UCSD-AML1 (cell line): ENCODE measurements around the gene ALDH3A2.
"Not testable (repeated sequence)": the region's sequence is repeated elsewhere in the genome, so short reads cannot be mapped to it uniquely, and the experiment has no call there.

Source experiments
- DNase-seq: peaks from one replicate; lab custom pipeline; 2025; ENCODE audit not compliant: unreplicated experiment; lab: John Stamatoyannopoulos, UW

The ALDH3A2 gene

GRCh38 chr17:19677736-19678379 lies 29.3 kb downstream of the ALDH3A2 start:
- DNase-seq = no peak

GRCh38 chr17:19678581-19679453 lies 30.3 kb downstream of the ALDH3A2 start:
- no peak for DNase-seq

GRCh38 chr17:19683117-19683516 lies 34.6 kb downstream of the ALDH3A2 start:
- DNase-seq = no peak

- DNase-seq = not testable (repeated sequence)
Measured at GRCh38 chr17:19684909-19685580, 36.5 kb downstream of the ALDH3A2 start.

- no peak for DNase-seq
Measured at GRCh38 chr17:19686400-19687090, 38.0 kb downstream of the ALDH3A2 start.

GRCh38 chr17:19702217-19702641 lies 53.7 kb downstream of the ALDH3A2 start:
- DNase-seq = no peak

- no peak for DNase-seq
Measured at GRCh38 chr17:19703106-19703827, 54.7 kb downstream of the ALDH3A2 start.

GRCh38 chr17:19703828-19704613 lies 55.5 kb downstream of the ALDH3A2 start:
- DNase-seq = no peak

- DNase-seq = no peak
Measured at GRCh38 chr17:19705201-19705600, 56.6 kb downstream of the ALDH3A2 start.

GRCh38 chr17:19705771-19706770 lies 57.5 kb downstream of the ALDH3A2 start:
- no peak for DNase-seq

GRCh38 chr17:19706791-19707727 lies 58.5 kb downstream of the ALDH3A2 start:
- no peak for DNase-seq

- no peak for DNase-seq
Measured at GRCh38 chr17:19707728-19708221, 59.2 kb downstream of the ALDH3A2 start.

- no peak for DNase-seq
Measured at GRCh38 chr17:19708431-19709175, 60.1 kb downstream of the ALDH3A2 start.

- DNase-seq = no peak
Measured at GRCh38 chr17:19709841-19710240, 61.3 kb downstream of the ALDH3A2 start.

- no peak for DNase-seq
Measured at GRCh38 chr17:19712436-19713004, 64.0 kb downstream of the ALDH3A2 start.

- DNase-seq = no peak
Measured at GRCh38 chr17:19713462-19713861, 64.9 kb downstream of the ALDH3A2 start.
